NCI-H460 (cell line): Measurements from ENCODE around the gene SLC29A1. TPM values are rescaled to one million over a fixed set of nuclear protein-coding genes. Genes with fewer than 3 reads are reported as not detected.

Source experiments
- DNase-seq: peaks from one replicate; pipeline ENCODE4 v3.0.0-alpha.2; 2016; ENCODE audit warnings: low read depth; ENCODE audit errors: extremely low read depth
- total RNA-seq: library from RNA; depleted of rRNA; stranded (reverse); fragments of >200 nt; shearing (Covaris generic); gene quantifications from 2 replicates; pipeline ENCODE4 v1.2.3, GENCODE V29; 2014

Gene SLC29A1
- total RNA-seq, 1 experiment from 2014 or later, result 13.4 TPM

GRCh38 chr6:44251576-44252524, 28.5 kb downstream of the SLC29A1 start:
- no peak for DNase-seq

- no peak for DNase-seq
Observed at GRCh38 chr6:44253307-44254101, 30.1 kb downstream of the SLC29A1 start.

GRCh38 chr6:44254191-44255104, 31.1 kb downstream of the SLC29A1 start:
- no peak for DNase-seq

GRCh38 chr6:44255105-44255808, 31.9 kb downstream of the SLC29A1 start:
- no peak for DNase-seq

- DNase-seq, result no peak
Observed at GRCh38 chr6:44255871-44256774, 32.7 kb downstream of the SLC29A1 start.

- no peak for DNase-seq
Observed at GRCh38 chr6:44256775-44257024, 33.3 kb downstream of the SLC29A1 start.

- DNase-seq, result no peak
Observed at GRCh38 chr6:44257025-44257752, 33.8 kb downstream of the SLC29A1 start, which contains the start of gene SLC35B2. Gene SLC35B2 (minus strand): TSS chr6:44257528. CDS start chr6:44257410, 118 bp downstream.

GRCh38 chr6:44257753-44258324, 34.4 kb downstream of the SLC29A1 start:
- DNase-seq, result no peak

- no peak for DNase-seq
Observed at GRCh38 chr6:44258325-44258863, 35.0 kb downstream of the SLC29A1 start.

GRCh38 chr6:44258921-44259320, 35.5 kb downstream of the SLC29A1 start:
- DNase-seq, result no peak

GRCh38 chr6:44260011-44260410, 36.6 kb downstream of the SLC29A1 start:
- DNase-seq, result no peak

- no peak for DNase-seq
Observed at GRCh38 chr6:44260451-44261297, 37.3 kb downstream of the SLC29A1 start.

- no peak for DNase-seq
Observed at GRCh38 chr6:44261581-44261980, 38.2 kb downstream of the SLC29A1 start.

GRCh38 chr6:44262467-44263353, 39.3 kb downstream of the SLC29A1 start:
- no peak for DNase-seq

GRCh38 chr6:44263354-44264100, 40.1 kb downstream of the SLC29A1 start:
- no peak for DNase-seq
